Small intestine (tissue), 7 donors: ENCODE measurements around the gene DDAH1. TPM values are rescaled to one million over a fixed set of nuclear protein-coding genes. Genes with fewer than 3 reads are reported as not detected.

Experiments used
- DNase-seq, 2 donors: peaks; one replicate each; pipeline versions ENCODE4 v3.0.0 to v3.0.0-alpha.2; 2013
- FAIRE-seq: peaks from 2 replicates; lab custom pipeline; 2012; peaks lifted over from hg19 to GRCh38; lab: Jason Lieb, UNC
- H3K27ac ChIP-seq, 3 donors: one replicate each; pipeline ENCODE4 v1.5.1; 2013; ENCODE audit warnings: low read length in 2 of 3, mild to moderate bottlenecking in 2 of 3, control low read depth in 1 of 3, inconsistent platforms in 1 of 3, low read depth in 1 of 3, moderate library complexity in 1 of 3
- H3K27me3 ChIP-seq, 3 donors: one replicate each; pipeline ENCODE4 v1.6.1; 2013; ENCODE audit warnings: low read length in 3 of 3, inconsistent platforms in 1 of 3; ENCODE audit not compliant: control insufficient read depth in 3 of 3, insufficient read depth in 3 of 3
- H3K36me3 ChIP-seq, 3 donors: one replicate each; pipeline ENCODE4 v1.6.1; 2013; ENCODE audit warnings: low read length in 3 of 3, inconsistent platforms in 1 of 3, low read depth in 1 of 3, mild to moderate bottlenecking in 1 of 3, moderate library complexity in 1 of 3; ENCODE audit not compliant: control insufficient read depth in 3 of 3, insufficient read depth in 2 of 3
- H3K4me1 ChIP-seq, 3 donors: one replicate each; pipeline ENCODE4 v1.6.1; 2013; ENCODE audit warnings: low read length in 2 of 3, inconsistent platforms in 1 of 3, low read depth in 1 of 3, mild to moderate bottlenecking in 1 of 3, moderate library complexity in 1 of 3; ENCODE audit not compliant: control insufficient read depth in 3 of 3, insufficient read depth in 2 of 3
- H3K4me3 ChIP-seq, 3 donors: one replicate each; pipeline ENCODE4 v1.5.1; 2013; ENCODE audit warnings: low read length in 3 of 3, control low read depth in 1 of 3, inconsistent platforms in 1 of 3, low read depth in 1 of 3, mild to moderate bottlenecking in 1 of 3, moderate library complexity in 1 of 3
- H3K9me3 ChIP-seq, 2 donors: one replicate each; pipeline ENCODE4 v1.6.1; 2013; ENCODE audit warnings: low read depth in 1 of 2, low read length in 1 of 2; ENCODE audit not compliant: control insufficient read depth in 2 of 2, insufficient read depth in 1 of 2
- WGBS, 3 donors: extraction: QIAGEN DNeasy Blood & Tissue Kit; methylation state at CpG; one replicate each; pipeline ENCODE4 v1.1.7; 2013; 5-methylcytosine and 5-hydroxymethylcytosine counted together
- polyA plus RNA-seq, 4 donors: library from polyadenylated mRNA; stranded (reverse) in 3 of 4; unstranded in 1 of 4; fragments of 200-250 nt in 3 of 4; fragments of 120-200 nt in 1 of 4; gene quantifications; one replicate each; pipeline versions ENCODE4 v1.2.1 to v1.2.3, GENCODE V29; 2013
- donor health status: healthy with polysubstance abuse.
- donor health status: control.
- donor health status: control.
- donor health status: Bipolar disorder and iron deficiency.
- donor health status: healthy.

The DDAH1 gene
- polyA plus RNA-seq, 4 donors, result 21.9 to 130 (median 46.7) TPM

- no peak overlapping the region for H3K27ac ChIP-seq
- H3K27me3 ChIP-seq, result no peaks in the 10 kb centered on the region
- H3K4me1 ChIP-seq, result no peaks in the 10 kb centered on the region
- H3K4me3 ChIP-seq, result no peak overlapping the region
- H3K36me3 ChIP-seq, result no peaks in the 10 kb centered on the region
- FAIRE-seq (no peak), DNase-seq (no peak)
- H3K9me3 ChIP-seq, result no peaks in the 10 kb centered on the region
Observed at GRCh38 chr1:85342207-85342606, 122.8 kb downstream of the DDAH1 start.

- 34 to 62% (median 57%) methylated on average over 3 of the region's 3 CpGs for WGBS, 3 donors
Observed at GRCh38 chr1:85340427-85340826, 124.5 kb downstream of the DDAH1 start.

GRCh38 chr1:85339656-85340399 lies 125.1 kb downstream of the DDAH1 start:
- no peak for FAIRE-seq
- no peak for DNase-seq
- Histone ChIP-seq H3K4me1 (no peaks in the 10 kb centered on the region), H3K4me3 (no peak overlapping the region), H3K27ac (no peak overlapping the region), H3K36me3 (peaks cover 0 to 2% (median 0%) of the 10 kb centered on the region in 3 donors), H3K9me3 (no peaks in the 10 kb centered on the region), H3K27me3 (no peaks in the 10 kb centered on the region)
- WGBS, 3 donors, result 70 to 80% (median 78%) methylated on average over 7 of the region's 7 CpGs

More at GRCh38 chr1:85340427-85340826, 124.5 kb downstream of the DDAH1 start:
- Histone ChIP-seq H3K36me3 (peaks cover 0 to 2% (median 0%) of the 10 kb centered on the region in 3 donors), H3K27me3 (no peaks in the 10 kb centered on the region), H3K27ac (no peak overlapping the region), H3K4me3 (no peak overlapping the region), H3K9me3 (no peaks in the 10 kb centered on the region), H3K4me1 (no peaks in the 10 kb centered on the region)
- FAIRE-seq (no peak), DNase-seq (no peak)

GRCh38 chr1:85339089-85339488 lies 125.9 kb downstream of the DDAH1 start:
- Histone ChIP-seq H3K9me3 (peaks cover 0 to 5% of the 10 kb centered on the region in 2 donors), H3K27me3 (no peaks in the 10 kb centered on the region), H3K27ac (no peak overlapping the region), H3K36me3 (peaks cover 0 to 2% (median 0%) of the 10 kb centered on the region in 3 donors), H3K4me1 (no peaks in the 10 kb centered on the region), H3K4me3 (no peak overlapping the region)
- no peak for DNase-seq
- no peak for FAIRE-seq
- WGBS, 3 donors, result 45 to 63% (median 52%) methylated on average over 5 of the region's 5 CpGs

GRCh38 chr1:85334962-85335361 lies 130.0 kb downstream of the DDAH1 start:
- H3K27ac ChIP-seq, result no peak overlapping the region
- WGBS, 3 donors, result 61 to 89% (median 72%) methylated on average over 2 of the region's 2 CpGs
- FAIRE-seq, result no peak
- no peak overlapping the region for H3K4me3 ChIP-seq
- DNase-seq, result no peak
- no peaks in the 10 kb centered on the region for H3K27me3 ChIP-seq
- H3K9me3 ChIP-seq, result peaks cover 0 to 8% of the 10 kb centered on the region in 2 donors
- peaks cover 0 to 2% (median 0%) of the 10 kb centered on the region in 3 donors for H3K4me1 ChIP-seq
- peaks cover 0 to 9% (median 0%) of the 10 kb centered on the region in 3 donors for H3K36me3 ChIP-seq

GRCh38 chr1:85333186-85333585 lies 131.8 kb downstream of the DDAH1 start:
- 80 to 100% (median 97%) methylated on average over 1 of the region's 1 CpG for WGBS, 3 donors
- DNase-seq, result no peak
- Histone ChIP-seq H3K4me3 (no peak overlapping the region), H3K27ac (no peak overlapping the region), H3K4me1 (peaks cover 0 to 2% (median 0%) of the 10 kb centered on the region in 3 donors), H3K27me3 (no peaks in the 10 kb centered on the region), H3K9me3 (peaks cover 0 to 8% of the 10 kb centered on the region in 2 donors), H3K36me3 (peaks cover 0 to 9% (median 0%) of the 10 kb centered on the region in 3 donors)
- no peak for FAIRE-seq

GRCh38 chr1:85332575-85332974 lies 132.4 kb downstream of the DDAH1 start:
- Histone ChIP-seq H3K4me1 (peaks cover 0 to 2% (median 0%) of the 10 kb centered on the region in 3 donors), H3K36me3 (peaks cover 0 to 9% (median 0%) of the 10 kb centered on the region in 3 donors), H3K27me3 (no peaks in the 10 kb centered on the region), H3K27ac (no peak overlapping the region), H3K9me3 (peaks cover 0 to 8% of the 10 kb centered on the region in 2 donors), H3K4me3 (no peak overlapping the region)
- FAIRE-seq (no peak), DNase-seq (no peak)
- 92 to 100% (median 97%) methylated on average over 1 of the region's 1 CpG for WGBS, 3 donors

GRCh38 chr1:85330711-85331290 lies 134.2 kb downstream of the DDAH1 start:
- Histone ChIP-seq H3K4me1 (peaks cover 0 to 6% (median 2%) of the 10 kb centered on the region in 3 donors), H3K27me3 (no peaks in the 10 kb centered on the region), H3K9me3 (peaks cover 0 to 8% of the 10 kb centered on the region in 2 donors), H3K4me3 (no peak overlapping the region), H3K27ac (peak overlapping the region in 1 of 3 donors; percentile 64), H3K36me3 (peaks cover 0 to 9% (median 0%) of the 10 kb centered on the region in 3 donors)
- no peak for DNase-seq
- 57 to 86% (median 76%) methylated on average over 6 of the region's 6 CpGs for WGBS, 3 donors
- FAIRE-seq, result no peak
